SK-N-SH (cell line): ENCODE data around the gene CELF4.

Experiments
- ELF1 ChIP-seq: IDR thresholded peaks from 2 replicates; pipeline ENCODE4 v1.4.0; 2012
- EZH2phosphoT487 ChIP-seq: fragments of 200-600 bp; sonication (generic); IDR thresholded peaks from 2 replicates; pipeline ENCODE4 v1.6.1; 2017; ENCODE audit warnings: low read depth, mixed run types, mild to moderate bottlenecking, antibody characterized with exemption, moderate library complexity, borderline replicate concordance
- FOSL2 ChIP-seq: IDR thresholded peaks from 2 replicates; pipeline ENCODE4 v1.4.0; 2012; ENCODE audit warnings: low read depth, mild to moderate bottlenecking, moderate library complexity, borderline replicate concordance
- MAX ChIP-seq: IDR thresholded peaks from 2 replicates; pipeline ENCODE4 v1.4.0; 2012; ENCODE audit warnings: low read depth
- NRF1 ChIP-seq: IDR thresholded peaks from 2 replicates; pipeline ENCODE4 v1.6.1; 2012; ENCODE audit warnings: low read depth, mild to moderate bottlenecking, low read length
- POLR2AphosphoS5 ChIP-seq: IDR thresholded peaks from 2 replicates; pipeline ENCODE4 v1.6.1; 2012; ENCODE audit warnings: low read depth, low read length
- RAD21 ChIP-seq: IDR thresholded peaks from 2 replicates; pipeline ENCODE4 v1.6.1; 2012; ENCODE audit warnings: mild to moderate bottlenecking, low read length
- REST ChIP-seq: IDR thresholded peaks from 2 replicates; pipeline ENCODE4 v1.6.1; 2012; ENCODE audit warnings: mild to moderate bottlenecking, low read depth, low read length, moderate library complexity
- RFX5 ChIP-seq: IDR thresholded peaks from 2 replicates; pipeline ENCODE4 v1.6.1; 2012; ENCODE audit warnings: mild to moderate bottlenecking, improper control_type of control experiment, low read length
- TF ChIP-seq, protein P1 (sequence below): fragments of 200-600 bp; sonication (generic); IDR thresholded peaks from 2 replicates; pipeline ENCODE4 v1.6.1; 2017; ENCODE audit warnings: antibody characterized with exemption, mild to moderate bottlenecking, moderate library complexity

GRCh38 chr18:37449618-37450017 lies 116.0 kb downstream of the CELF4 start:
- TF ChIP-seq FOSL2 (no peak), ELF1 (no peak), RAD21 (no peak), EZH2phosphoT487 (no peak), POLR2AphosphoS5 (no peak), RFX5 (no peak), MAX (no peak), REST (no peak), NRF1 (no peak)
- TF ChIP-seq, protein P1, sequence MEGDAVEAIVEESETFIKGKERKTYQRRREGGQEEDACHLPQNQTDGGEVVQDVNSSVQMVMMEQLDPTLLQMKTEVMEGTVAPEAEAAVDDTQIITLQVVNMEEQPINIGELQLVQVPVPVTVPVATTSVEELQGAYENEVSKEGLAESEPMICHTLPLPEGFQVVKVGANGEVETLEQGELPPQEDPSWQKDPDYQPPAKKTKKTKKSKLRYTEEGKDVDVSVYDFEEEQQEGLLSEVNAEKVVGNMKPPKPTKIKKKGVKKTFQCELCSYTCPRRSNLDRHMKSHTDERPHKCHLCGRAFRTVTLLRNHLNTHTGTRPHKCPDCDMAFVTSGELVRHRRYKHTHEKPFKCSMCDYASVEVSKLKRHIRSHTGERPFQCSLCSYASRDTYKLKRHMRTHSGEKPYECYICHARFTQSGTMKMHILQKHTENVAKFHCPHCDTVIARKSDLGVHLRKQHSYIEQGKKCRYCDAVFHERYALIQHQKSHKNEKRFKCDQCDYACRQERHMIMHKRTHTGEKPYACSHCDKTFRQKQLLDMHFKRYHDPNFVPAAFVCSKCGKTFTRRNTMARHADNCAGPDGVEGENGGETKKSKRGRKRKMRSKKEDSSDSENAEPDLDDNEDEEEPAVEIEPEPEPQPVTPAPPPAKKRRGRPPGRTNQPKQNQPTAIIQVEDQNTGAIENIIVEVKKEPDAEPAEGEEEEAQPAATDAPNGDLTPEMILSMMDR, result no peak
